ENCODE results near the gene HMOX2. TPM values are rescaled to one million over a fixed set of nuclear protein-coding genes. Genes with fewer than 3 reads are reported as not detected.
A peak's percentile ranks its signal among the peaks of the same experiment; 100 is the strongest.

Gene HMOX2
- polyA plus RNA-seq, 2 donors = 77.1 to 85.9 TPM

DNA sequence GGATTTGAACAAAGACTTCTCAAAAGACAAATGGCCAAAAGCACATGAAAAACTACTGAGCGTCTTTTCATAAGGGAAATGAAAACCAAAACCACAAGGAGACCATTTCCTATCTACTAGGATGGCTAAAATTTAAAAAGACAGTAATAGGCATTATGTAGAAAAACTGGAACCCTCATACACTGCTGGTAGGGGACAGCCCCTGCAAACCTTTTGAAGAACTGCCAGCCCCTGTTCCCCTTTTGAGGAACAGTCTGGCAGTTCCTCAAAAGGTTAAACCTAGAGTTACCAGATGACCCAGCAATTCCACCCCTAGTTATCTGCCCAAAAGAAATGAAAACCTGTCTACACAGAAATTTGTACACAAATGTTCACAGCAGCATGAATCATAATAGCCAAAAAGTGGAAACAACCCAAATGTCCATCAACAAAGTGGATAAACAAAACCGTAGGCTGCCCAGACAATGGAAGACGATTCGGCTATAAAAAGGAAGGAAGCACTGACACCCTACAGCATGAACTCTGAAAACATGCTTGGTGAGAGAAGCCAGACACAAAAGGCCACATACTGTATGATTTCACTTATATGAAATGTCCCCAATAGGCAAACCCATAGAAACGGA, 39.5 kb downstream of the HMOX2 start:
- Histone ChIP-seq H3K4me3 (ENCODE audit: low read depth in 1 of 2, low read length in 2 of 2) (no peak overlapping the region), H3K27ac (ENCODE audit: low read depth in 2 of 2, low read length in 1 of 2) (peak overlapping the region in 1 of 2 donors; percentile 47), H3K4me1 (ENCODE audit: control insufficient read depth in 2 of 2, insufficient read depth in 2 of 2, low read length in 1 of 2) (peaks cover 0 to 17% of the 10 kb centered on the region in 2 donors), H3K27me3 (ENCODE audit: control insufficient read depth in 1 of 2, insufficient read depth in 2 of 2, low read length in 2 of 2) (no peaks in the 10 kb centered on the region), H3K36me3 (ENCODE audit: control insufficient read depth in 2 of 2, insufficient read depth in 2 of 2, low read length in 1 of 2) (peaks cover 0 to 25% of the 10 kb centered on the region in 2 donors), H3K9me3 (ENCODE audit: control insufficient read depth in 2 of 2, insufficient read depth in 1 of 2, low read depth in 1 of 2, low read length in 1 of 2) (no peaks in the 10 kb centered on the region)
- WGBS, 2 donors = 31 to 33% methylated on average over 5 of the region's 5 CpGs

DNA sequence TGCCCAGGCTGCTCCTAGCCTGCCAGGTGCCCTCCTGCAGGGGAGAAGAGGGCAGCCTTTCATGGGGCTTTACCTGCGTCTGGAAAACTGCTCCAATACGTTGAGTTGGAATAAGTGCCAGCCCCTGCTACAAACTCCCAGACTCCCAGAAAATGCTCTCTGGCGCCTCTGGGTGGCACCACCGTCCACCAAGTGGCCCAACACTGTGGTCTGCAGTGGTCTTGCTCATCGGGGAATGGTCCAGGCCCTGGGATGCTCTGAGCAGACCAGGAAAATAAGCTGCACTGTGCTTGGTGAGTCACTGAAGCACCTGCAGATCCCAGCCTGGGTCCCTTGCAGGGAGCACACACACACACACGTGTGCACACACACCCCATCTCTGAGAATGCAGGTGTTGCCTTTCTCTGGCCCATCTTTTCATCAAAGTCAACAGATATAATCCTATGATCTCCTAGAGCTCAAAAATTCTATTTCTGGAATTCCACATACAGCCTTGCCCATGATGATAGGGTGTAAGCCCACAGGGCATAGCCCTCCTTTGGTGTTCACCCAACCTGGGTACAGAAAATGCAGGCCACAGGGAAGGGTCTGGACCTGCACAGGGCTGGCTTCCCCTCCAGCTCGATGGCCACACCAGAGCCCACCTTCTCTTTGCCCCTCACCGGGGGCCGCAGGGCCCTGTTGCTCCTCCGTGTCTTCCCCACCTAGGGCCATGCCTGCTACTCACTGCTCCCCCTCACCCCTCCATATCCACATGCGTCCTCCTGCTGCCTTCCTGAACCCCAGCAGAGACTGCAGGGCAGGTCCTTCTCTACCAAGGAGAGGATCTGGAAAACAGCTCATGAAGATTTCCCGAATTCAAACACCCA, 41.8 kb downstream of the HMOX2 start:
- Histone ChIP-seq H3K4me1 (ENCODE audit: control insufficient read depth in 2 of 2, insufficient read depth in 2 of 2, low read length in 1 of 2) (peaks cover 3 to 7% of the 10 kb centered on the region in 2 donors), H3K27me3 (ENCODE audit: control insufficient read depth in 1 of 2, insufficient read depth in 2 of 2, low read length in 2 of 2) (no peaks in the 10 kb centered on the region), H3K4me3 (ENCODE audit: low read depth in 1 of 2, low read length in 2 of 2) (no peak overlapping the region), H3K27ac (ENCODE audit: low read depth in 2 of 2, low read length in 1 of 2) (no peak overlapping the region), H3K36me3 (ENCODE audit: control insufficient read depth in 2 of 2, insufficient read depth in 2 of 2, low read length in 1 of 2) (peaks cover 0 to 8% of the 10 kb centered on the region in 2 donors), H3K9me3 (ENCODE audit: control insufficient read depth in 2 of 2, insufficient read depth in 1 of 2, low read depth in 1 of 2, low read length in 1 of 2) (no peaks in the 10 kb centered on the region)
- 60% methylated on average over 12 of the region's 12 CpGs for WGBS, 2 donors

DNA sequence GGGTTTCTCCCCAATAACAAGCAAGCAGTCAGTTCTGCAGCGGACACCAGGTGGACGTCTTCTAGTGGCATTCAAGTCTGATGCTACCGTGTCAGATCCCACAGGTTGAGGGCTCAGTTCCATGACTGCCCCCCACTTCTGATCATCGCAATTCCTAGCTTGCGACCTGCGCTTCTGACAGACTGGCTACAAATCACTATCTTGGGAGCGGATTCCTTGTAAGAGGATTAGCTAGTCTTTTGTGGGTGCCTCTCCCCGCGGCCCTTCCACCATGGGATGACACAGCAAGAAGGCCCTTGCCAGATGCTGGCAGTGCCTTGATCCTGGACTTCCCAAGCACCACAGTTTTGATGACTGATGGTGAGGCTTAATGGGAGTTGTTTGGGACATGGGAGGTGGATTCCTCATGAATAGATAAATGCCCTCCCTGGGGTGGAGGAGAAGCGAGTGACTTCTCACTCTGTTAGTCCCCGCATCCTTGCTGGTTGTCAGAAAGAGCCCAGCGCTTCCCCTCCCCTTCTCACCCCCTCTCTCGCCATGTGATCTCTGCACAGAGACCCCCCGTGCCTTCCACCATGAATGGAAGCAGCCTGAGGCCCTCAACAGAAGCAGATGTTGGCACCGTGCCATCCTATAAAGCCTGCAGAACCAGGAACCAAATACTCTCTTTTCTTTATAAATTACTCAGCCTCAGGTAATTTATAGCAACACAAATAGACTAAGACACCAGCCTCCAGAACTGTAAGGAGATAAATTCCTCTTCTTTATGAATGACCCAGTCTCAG, 43.3 kb downstream of the HMOX2 start:
- H3K27ac ChIP-seq (ENCODE audit: low read depth in 2 of 2, low read length in 1 of 2) = no peak overlapping the region
- H3K36me3 ChIP-seq (ENCODE audit: control insufficient read depth in 2 of 2, insufficient read depth in 2 of 2, low read length in 1 of 2) = peaks cover 0 to 2% of the 10 kb centered on the region in 2 donors
- H3K4me3 ChIP-seq (ENCODE audit: low read depth in 1 of 2, low read length in 2 of 2) = no peak overlapping the region
- H3K27me3 ChIP-seq (ENCODE audit: control insufficient read depth in 1 of 2, insufficient read depth in 2 of 2, low read length in 2 of 2) = no peaks in the 10 kb centered on the region
- H3K9me3 ChIP-seq (ENCODE audit: control insufficient read depth in 2 of 2, insufficient read depth in 1 of 2, low read depth in 1 of 2, low read length in 1 of 2) = no peaks in the 10 kb centered on the region
- WGBS, 2 donors = 75 to 78% methylated on average over 15 of the region's 15 CpGs
- H3K4me1 ChIP-seq (ENCODE audit: control insufficient read depth in 2 of 2, insufficient read depth in 2 of 2, low read length in 1 of 2) = peaks cover 3 to 6% of the 10 kb centered on the region in 2 donors

DNA sequence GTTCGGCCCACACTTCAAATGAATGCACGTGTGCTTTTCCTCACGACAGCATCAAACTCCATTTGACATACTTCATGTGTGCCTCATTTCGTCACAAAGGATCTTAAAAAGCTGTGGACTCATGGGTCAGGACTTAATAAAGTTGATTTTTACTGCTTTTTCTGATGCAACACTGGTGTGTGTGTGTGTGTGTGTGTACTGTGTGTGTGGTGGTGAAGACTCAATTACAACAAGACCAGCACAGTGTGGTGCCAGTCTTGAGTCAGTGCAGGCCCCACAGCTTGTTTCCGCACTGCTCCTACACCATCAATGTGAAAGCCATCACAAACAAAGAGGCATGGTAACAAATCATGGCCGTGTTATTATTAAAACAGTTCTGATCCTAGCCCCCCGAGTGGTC, 44.7 kb downstream of the HMOX2 start:
- Histone ChIP-seq H3K4me1 (ENCODE audit: control insufficient read depth in 2 of 2, insufficient read depth in 2 of 2, low read length in 1 of 2) (peaks cover 0 to 6% of the 10 kb centered on the region in 2 donors), H3K9me3 (ENCODE audit: control insufficient read depth in 2 of 2, insufficient read depth in 1 of 2, low read depth in 1 of 2, low read length in 1 of 2) (no peaks in the 10 kb centered on the region), H3K27me3 (ENCODE audit: control insufficient read depth in 1 of 2, insufficient read depth in 2 of 2, low read length in 2 of 2) (no peaks in the 10 kb centered on the region), H3K36me3 (ENCODE audit: control insufficient read depth in 2 of 2, insufficient read depth in 2 of 2, low read length in 1 of 2) (peaks cover 0 to 2% of the 10 kb centered on the region in 2 donors), H3K27ac (ENCODE audit: low read depth in 2 of 2, low read length in 1 of 2) (no peak overlapping the region), H3K4me3 (ENCODE audit: low read depth in 1 of 2, low read length in 2 of 2) (no peak overlapping the region)
- WGBS, 2 donors = 84 to 88% methylated on average over 7 of the region's 7 CpGs

DNA sequence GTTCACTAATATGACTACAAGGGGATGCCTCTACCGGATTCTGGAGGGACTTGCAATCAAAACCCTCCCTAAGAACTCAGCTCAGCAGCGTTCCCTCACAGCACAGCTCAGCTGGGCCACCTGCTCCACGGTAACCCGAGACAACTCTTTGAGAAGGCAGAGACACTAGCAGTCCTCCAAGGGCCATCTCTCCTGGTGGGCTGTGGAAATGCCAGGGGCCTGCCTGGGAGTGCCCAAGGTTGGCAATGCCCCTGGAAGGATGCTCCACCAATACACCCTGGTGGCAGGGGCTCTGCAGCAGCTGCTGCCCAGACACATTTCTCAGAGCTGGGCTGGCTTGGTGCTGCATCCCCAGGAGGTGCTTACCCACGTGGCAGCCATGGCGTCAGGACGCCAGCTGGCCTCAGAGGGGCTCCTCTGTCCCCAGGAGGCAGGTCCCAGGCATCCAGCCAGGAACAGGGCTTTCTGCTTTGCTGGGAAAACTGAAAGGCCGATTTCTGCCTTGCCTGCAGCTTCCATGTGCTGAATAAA, 45.9 kb downstream of the HMOX2 start:
- 52 to 69% methylated on average over 8 of the region's 8 CpGs for WGBS, 2 donors
- Histone ChIP-seq H3K27ac (ENCODE audit: low read depth in 2 of 2, low read length in 1 of 2) (no peak overlapping the region), H3K4me3 (ENCODE audit: low read depth in 1 of 2, low read length in 2 of 2) (no peak overlapping the region)

DNA sequence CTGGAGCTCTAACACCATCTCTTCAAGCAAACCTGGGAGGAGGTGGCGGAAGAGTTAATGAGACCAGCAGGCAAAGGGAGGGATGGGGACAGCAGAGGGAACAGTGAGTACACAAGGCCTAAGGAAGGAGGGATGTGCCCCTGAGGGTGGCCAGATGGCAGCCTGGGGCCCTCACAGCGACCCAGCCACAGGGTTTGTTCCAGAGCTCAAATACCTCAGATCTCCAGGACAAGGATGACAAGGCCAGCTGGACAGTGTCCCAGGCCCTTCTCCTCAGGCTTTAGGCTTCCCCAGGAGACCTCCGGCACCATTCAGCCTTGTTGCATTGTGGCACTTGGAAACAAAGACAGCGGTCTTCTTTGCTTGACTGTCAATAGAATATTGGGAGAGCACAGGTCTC, 47.5 kb downstream of the HMOX2 start:
- H3K9me3 ChIP-seq (ENCODE audit: control insufficient read depth in 2 of 2, insufficient read depth in 1 of 2, low read depth in 1 of 2, low read length in 1 of 2) = no peaks in the 10 kb centered on the region
- peaks cover 0 to 6% of the 10 kb centered on the region in 2 donors for H3K4me1 ChIP-seq (ENCODE audit: control insufficient read depth in 2 of 2, insufficient read depth in 2 of 2, low read length in 1 of 2)
- H3K4me3 ChIP-seq (ENCODE audit: low read depth in 1 of 2, low read length in 2 of 2) = no peak overlapping the region
- 93 to 95% methylated on average over 4 of the region's 4 CpGs for WGBS, 2 donors
- H3K36me3 ChIP-seq (ENCODE audit: control insufficient read depth in 2 of 2, insufficient read depth in 2 of 2, low read length in 1 of 2) = peaks cover 0 to 2% of the 10 kb centered on the region in 2 donors
- no peak overlapping the region for H3K27ac ChIP-seq (ENCODE audit: low read depth in 2 of 2, low read length in 1 of 2)
- no peaks in the 10 kb centered on the region for H3K27me3 ChIP-seq (ENCODE audit: control insufficient read depth in 1 of 2, insufficient read depth in 2 of 2, low read length in 2 of 2)

More for the DNA sequence above, 45.9 kb downstream of the HMOX2 start:
- Histone ChIP-seq H3K36me3 (ENCODE audit: control insufficient read depth in 2 of 2, insufficient read depth in 2 of 2, low read length in 1 of 2) (peaks cover 0 to 2% of the 10 kb centered on the region in 2 donors), H3K9me3 (ENCODE audit: control insufficient read depth in 2 of 2, insufficient read depth in 1 of 2, low read depth in 1 of 2, low read length in 1 of 2) (no peaks in the 10 kb centered on the region), H3K4me1 (ENCODE audit: control insufficient read depth in 2 of 2, insufficient read depth in 2 of 2, low read length in 1 of 2) (peaks cover 0 to 6% of the 10 kb centered on the region in 2 donors), H3K27me3 (ENCODE audit: control insufficient read depth in 1 of 2, insufficient read depth in 2 of 2, low read length in 2 of 2) (no peaks in the 10 kb centered on the region)

DNA sequence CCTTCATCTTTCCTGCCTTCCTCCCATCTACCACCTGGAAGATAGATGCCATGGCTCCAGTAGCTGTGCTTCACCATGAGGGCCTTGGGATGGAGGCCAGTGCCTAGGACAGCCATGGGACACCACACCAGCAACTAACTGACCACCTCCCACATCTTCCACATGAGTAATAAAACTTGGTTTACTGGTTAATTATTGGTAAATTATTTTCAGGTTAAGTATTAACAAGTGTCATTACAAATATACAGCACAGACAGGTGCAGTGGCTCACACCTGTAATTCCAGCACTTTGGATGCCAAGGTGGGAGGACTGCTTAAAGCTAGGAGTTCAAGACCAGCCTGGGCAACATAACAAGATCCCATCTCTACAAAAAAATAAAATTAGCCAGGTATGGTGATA, 48.4 kb downstream of the HMOX2 start:
- Histone ChIP-seq H3K9me3 (ENCODE audit: control insufficient read depth in 2 of 2, insufficient read depth in 1 of 2, low read depth in 1 of 2, low read length in 1 of 2) (no peaks in the 10 kb centered on the region), H3K27ac (ENCODE audit: low read depth in 2 of 2, low read length in 1 of 2) (no peak overlapping the region), H3K36me3 (ENCODE audit: control insufficient read depth in 2 of 2, insufficient read depth in 2 of 2, low read length in 1 of 2) (peaks cover 0 to 2% of the 10 kb centered on the region in 2 donors), H3K4me3 (ENCODE audit: low read depth in 1 of 2, low read length in 2 of 2) (no peak overlapping the region), H3K27me3 (ENCODE audit: control insufficient read depth in 1 of 2, insufficient read depth in 2 of 2, low read length in 2 of 2) (no peaks in the 10 kb centered on the region), H3K4me1 (ENCODE audit: control insufficient read depth in 2 of 2, insufficient read depth in 2 of 2, low read length in 1 of 2) (peaks cover 0 to 6% of the 10 kb centered on the region in 2 donors)

DNA sequence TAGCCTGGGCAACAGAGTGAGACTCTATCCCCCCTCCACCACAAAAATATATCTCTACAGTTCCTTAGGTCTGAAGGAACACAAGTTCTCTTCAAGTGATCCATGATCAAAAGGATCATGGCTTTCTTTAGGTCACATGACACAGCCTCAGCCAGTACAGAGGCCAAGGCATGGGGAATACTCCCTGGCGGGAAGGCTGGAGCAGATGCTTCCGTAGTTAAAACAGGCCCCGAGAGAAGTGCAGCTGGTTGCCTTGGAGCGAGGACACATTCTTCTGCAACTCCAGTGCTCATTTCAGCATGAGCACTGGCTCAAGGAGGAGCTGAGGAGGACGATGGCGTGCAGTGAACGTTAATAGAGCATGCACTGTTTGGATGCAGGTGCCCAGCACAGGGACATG, 48.9 kb downstream of the HMOX2 start:
- Histone ChIP-seq H3K4me1 (ENCODE audit: control insufficient read depth in 2 of 2, insufficient read depth in 2 of 2, low read length in 1 of 2) (peaks cover 0 to 6% of the 10 kb centered on the region in 2 donors), H3K9me3 (ENCODE audit: control insufficient read depth in 2 of 2, insufficient read depth in 1 of 2, low read depth in 1 of 2, low read length in 1 of 2) (no peaks in the 10 kb centered on the region), H3K27ac (ENCODE audit: low read depth in 2 of 2, low read length in 1 of 2) (no peak overlapping the region), H3K4me3 (ENCODE audit: low read depth in 1 of 2, low read length in 2 of 2) (no peak overlapping the region), H3K36me3 (ENCODE audit: control insufficient read depth in 2 of 2, insufficient read depth in 2 of 2, low read length in 1 of 2) (peaks cover 0 to 2% of the 10 kb centered on the region in 2 donors), H3K27me3 (ENCODE audit: control insufficient read depth in 1 of 2, insufficient read depth in 2 of 2, low read length in 2 of 2) (no peaks in the 10 kb centered on the region)
- 76 to 79% methylated on average over 7 of the region's 7 CpGs for WGBS, 2 donors

DNA sequence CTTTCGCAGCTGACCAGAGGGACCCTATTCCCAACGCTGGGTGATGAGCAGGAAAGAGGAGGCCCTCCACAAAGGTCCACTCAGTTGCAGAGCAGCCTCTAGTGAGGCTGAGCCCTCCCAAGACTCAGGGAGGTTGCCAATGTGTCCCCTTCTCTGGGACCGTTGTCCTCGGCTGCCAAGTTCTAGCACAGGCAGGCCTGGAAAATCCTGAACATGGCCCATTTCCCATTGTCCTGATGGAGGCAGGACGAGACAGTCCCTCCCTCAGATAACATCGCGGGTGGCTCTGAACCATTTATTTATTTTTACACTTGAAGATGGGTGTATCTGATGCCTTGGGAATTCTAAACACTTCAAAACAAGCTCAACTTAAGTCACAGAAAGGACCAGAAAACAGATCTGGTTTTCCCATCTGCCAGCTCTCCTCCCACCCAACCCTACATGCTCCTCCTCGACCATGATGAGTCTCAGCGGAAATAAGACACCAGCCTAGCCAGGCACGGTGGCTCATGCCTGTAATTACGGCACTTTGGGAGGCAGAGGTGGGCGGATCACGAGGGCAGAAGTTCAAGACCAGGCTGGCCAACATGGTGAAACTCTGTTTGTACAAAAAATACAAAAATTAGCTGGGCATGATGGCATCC, 49.6 kb downstream of the HMOX2 start:
- H3K36me3 ChIP-seq (ENCODE audit: control insufficient read depth in 2 of 2, insufficient read depth in 2 of 2, low read length in 1 of 2) = peaks cover 0 to 2% of the 10 kb centered on the region in 2 donors
- 74 to 75% methylated on average over 13 of the region's 13 CpGs for WGBS, 2 donors
- H3K27me3 ChIP-seq (ENCODE audit: control insufficient read depth in 1 of 2, insufficient read depth in 2 of 2, low read length in 2 of 2) = no peaks in the 10 kb centered on the region
- no peak overlapping the region for H3K27ac ChIP-seq (ENCODE audit: low read depth in 2 of 2, low read length in 1 of 2)
- H3K4me1 ChIP-seq (ENCODE audit: control insufficient read depth in 2 of 2, insufficient read depth in 2 of 2, low read length in 1 of 2) = peaks cover 0 to 6% of the 10 kb centered on the region in 2 donors
- no peaks in the 10 kb centered on the region for H3K9me3 ChIP-seq (ENCODE audit: control insufficient read depth in 2 of 2, insufficient read depth in 1 of 2, low read depth in 1 of 2, low read length in 1 of 2)
- H3K4me3 ChIP-seq (ENCODE audit: low read depth in 1 of 2, low read length in 2 of 2) = no peak overlapping the region

Data from esophagus (tissue), 2 donors.